RPMI8226 (cell line): ENCODE data around the gene SLC6A11.

Source experiments
- DNase-seq: peaks from one replicate; pipeline ENCODE4 v3.0.0-alpha.2; 2015

SLC6A11 gene

DNA sequence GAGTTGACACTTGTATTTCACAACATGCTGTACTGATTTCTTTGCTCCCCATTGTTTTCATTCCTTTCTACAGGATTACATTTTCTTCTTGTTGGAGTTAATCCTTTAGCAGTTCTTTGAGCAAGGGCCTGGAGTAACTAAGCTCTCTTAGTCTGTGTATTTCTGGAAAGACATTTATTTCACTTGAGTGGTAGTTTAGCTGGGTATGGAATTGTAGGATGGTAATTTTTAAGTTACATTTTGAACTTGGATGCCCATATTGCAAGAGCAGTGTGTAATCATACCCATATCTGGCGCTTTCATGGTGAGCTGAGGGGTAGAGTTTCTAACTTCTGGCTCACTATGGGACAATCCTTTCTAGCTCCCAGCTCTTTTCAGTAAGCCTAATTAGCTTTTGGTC is 74.6 kb downstream of the SLC6A11 start:
- no peak for DNase-seq

DNA sequence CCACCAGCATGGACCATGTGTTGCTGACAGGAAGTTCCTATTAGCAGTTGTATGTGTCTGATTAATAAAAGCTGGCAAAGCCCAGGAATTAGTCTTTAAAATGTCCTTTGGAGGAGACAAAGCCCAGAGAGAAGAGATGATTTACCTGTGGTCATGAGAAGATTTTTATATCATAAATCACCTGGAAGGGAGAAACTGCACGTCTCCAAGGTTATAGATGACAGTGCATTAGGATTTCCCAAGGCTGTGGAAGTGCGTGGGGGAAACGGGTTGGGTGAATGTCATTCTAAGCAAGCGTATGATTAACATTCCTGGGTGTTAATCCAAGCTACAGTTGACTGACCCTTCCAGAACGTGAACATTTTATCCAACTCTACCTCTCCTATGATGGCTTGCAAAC is 76.6 kb downstream of the SLC6A11 start:
- no peak for DNase-seq

- DNase-seq: no peak
These were observed 85.4 kb downstream of the SLC6A11 start for GRCh38 chr3:10901296-10901945.

- no peak for DNase-seq
These were observed 91.2 kb downstream of the SLC6A11 start for GRCh38 chr3:10907262-10907661.

- DNase-seq: no peak
These were observed 94.3 kb downstream of the SLC6A11 start for GRCh38 chr3:10910367-10910766.

DNA sequence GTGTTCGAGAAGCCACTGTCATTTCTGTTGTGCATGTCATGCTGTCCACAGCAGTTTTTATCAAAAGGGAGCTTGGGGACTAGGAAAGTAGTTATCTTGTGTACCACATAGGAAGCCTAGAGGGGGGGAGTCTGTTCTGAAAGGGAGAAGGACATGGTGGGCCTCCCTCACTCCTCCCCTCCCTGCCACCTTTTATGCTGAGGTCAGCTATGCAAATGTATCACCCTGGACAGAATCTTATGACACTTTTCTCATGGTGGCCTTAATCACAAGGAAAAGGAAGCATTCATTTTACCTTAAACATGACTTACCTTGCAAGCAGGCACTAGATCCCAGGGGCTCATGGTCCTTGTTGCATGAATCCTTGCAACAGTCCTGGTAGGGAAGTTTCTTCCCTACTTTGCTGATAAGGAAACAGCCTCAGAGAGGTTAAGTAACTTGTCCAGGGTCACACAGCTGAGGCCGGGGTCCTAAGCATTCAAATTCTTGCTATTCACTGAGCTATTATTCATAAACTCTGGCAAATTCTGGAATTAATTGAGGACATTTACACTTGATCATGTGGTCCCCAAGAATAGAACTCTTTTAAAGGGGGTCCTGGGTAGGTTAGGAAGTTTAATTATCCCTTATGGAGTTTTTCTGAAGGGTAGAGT is 95.4 kb downstream of the SLC6A11 start:
- no peak for DNase-seq

DNA sequence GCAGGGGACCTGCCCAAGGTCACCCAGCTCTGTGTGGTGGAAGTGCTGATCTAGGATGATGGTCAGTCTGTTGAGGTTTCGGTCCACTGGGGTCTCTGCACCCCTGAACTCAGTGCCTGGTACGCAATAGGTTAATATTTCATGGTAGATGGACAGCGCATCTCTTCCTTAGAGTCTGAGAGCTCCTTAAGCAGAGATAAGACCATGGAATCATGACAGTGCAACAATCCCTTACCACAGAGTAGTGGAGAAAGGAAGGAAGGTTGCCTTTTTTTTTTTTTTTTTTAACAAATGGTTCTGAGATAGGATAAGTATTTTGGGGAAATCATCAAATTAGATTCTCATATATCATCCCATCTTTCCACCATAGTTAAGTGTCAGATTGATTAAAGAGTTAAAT is 96.8 kb downstream of the SLC6A11 start:
- no peak for DNase-seq

DNA sequence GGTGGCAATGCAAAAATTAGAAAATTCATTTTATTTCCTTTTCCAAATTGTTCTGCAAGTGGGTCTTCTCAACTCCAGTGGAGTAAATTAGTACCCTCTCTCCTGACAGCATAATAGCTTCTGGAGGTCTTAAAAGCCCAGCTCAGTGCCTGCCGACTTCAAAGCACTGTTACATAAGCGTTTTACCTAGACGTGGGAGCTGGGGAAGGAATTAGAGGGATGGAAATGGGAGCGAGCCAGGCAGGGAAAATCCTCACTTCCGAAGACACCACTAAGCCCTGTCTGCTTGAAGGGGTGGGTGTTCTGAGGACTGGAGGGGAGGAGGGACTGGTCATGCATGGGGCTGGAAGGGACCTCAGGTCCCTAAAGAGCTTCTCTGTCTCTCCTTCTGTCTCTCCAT is 99.3 kb downstream of the SLC6A11 start:
- no peak for DNase-seq

DNA sequence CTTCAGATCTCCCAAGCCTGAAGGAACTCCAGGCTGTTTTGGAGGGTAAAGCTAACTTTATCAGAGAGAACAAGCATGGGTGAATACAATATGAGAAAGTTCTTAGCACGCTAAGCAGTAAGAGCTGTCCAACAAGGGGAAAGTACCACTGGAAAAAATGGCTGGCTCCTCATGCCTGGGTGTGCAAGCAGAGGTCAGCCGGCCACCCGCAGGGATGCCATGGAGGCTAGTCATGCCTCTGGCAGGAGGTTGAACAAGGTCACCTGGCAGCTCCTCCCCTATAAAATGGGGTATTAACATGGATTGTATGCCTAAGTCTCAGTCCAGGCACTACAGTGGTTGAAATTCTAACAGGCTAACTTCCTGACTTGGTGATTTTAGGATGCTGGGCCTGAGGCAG is 101.1 kb downstream of the SLC6A11 start:
- DNase-seq: no peak

DNA sequence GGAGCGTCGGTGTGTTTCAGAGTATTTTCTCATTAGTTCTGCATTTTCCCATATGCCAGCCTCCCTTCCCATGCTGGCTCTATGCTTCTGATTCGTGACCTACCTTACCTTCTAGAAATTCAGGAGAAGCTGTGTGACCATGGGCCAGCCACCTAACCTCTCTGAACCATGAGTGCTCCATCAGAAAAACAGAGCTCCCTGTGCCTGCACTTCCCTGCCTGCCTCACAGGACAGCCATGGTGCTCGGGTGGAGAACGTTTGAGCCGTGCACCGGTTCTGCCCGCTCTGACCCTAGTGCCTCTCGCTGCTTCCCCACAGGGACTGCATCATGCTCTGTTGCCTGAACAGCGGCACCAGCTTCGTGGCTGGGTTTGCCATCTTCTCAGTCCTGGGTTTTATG is 102.0 kb downstream of the SLC6A11 start:
- DNase-seq: no peak

DNA sequence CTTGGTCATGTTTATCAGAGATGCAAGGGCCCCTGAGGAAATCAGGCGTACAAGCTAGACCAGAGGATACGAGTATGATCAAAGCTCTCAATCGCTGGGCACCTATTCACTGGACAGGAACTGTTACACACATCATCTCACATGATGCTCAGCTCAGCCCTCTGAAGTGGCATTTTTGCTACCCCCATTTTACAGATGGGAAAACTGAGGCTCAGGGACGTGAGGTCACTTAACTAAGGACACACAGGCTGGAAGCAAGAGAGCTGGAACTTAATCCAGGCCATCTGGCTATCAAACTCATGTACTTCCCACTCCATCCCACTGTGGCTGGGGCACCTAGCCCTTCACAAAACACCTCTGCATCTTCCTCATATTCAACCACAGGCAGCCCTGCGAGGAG is 103.6 kb downstream of the SLC6A11 start:
- no peak for DNase-seq

GRCh38 chr3:10925436-10926255 is 109.6 kb downstream of the SLC6A11 start:
- DNase-seq: no peak

DNA sequence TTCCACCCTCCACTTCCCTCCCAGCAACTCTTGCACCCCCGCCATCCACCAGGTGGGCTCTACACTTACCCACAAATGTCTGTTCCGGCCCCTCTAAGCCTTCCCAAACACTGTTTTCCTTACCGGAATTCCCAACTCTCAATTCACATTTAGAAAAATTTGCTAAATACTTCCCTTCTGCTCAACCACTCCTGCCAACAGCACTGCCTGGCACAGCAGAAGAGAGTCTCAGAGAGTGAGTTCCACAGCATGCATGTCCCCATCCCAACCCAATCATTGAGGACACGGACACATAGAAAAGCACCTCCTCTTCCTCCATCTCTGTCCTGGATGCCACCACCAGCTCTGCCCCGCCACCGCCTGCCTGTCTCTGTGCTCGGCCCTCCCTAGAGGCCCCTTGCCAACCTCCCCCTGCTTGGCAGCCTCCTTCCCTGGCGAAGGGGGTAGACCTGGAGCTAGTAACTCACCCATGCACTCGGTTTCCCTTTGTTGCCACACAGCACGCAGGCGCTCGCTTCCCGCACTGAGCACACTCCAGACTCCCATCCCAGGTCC is 110.3 kb downstream of the SLC6A11 start:
- DNase-seq: no peak

- DNase-seq: no peak
These were observed 110.9 kb downstream of the SLC6A11 start for GRCh38 chr3:10926811-10927521.

DNA sequence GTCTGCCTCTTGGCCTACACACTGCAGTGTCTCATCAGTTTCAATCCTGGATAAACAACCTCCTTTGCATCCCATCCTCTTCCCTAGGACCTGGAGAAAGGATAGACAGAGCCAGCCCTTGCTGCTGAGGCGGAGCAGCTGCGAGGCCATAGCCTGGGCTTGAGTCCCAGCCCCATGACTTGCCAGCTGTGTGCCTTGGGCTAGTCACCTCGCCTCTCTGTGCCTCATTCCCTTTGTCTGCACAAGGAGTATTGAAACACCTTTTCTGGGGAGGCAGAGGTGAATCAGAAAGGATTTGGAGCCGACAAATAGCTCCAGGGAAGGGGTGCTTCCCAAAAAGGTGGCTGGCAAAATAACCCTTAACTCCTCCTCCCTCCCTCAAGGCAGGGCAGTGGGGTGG is 111.5 kb downstream of the SLC6A11 start:
- no peak for DNase-seq

DNA sequence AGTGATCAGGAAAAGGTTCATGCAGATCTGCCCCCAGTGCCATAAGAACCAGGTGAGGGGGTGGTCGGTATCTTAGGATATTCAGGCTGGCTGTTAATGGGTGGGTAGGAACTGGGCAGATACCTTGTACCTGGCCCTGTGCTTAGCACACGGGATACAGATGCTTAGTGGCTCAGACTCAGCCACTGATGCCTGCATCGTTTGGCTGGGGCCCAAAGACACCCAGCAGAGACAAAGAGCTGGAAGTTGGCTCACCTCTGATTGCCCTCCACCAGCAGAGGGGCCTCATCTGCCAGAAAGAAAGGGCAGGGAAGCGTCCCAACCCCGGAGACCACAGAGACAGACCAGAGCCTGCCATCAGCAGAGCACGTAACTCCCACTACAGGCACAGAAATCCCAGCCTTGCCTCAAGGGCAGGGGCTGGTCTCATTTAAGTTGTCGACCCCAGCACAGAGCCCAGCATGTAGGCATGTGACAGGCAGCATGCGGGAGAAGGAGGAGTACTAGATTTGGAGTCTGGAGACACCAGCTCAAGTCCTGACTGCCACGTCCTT is 112.5 kb downstream of the SLC6A11 start:
- DNase-seq: no peak

- no peak for DNase-seq
These were observed 113.0 kb downstream of the SLC6A11 start for GRCh38 chr3:10928961-10929471.

GRCh38 chr3:10929978-10930665 is 114.1 kb downstream of the SLC6A11 start:
- DNase-seq: no peak

GRCh38 chr3:10930666-10931040 is 114.6 kb downstream of the SLC6A11 start:
- no peak for DNase-seq

GRCh38 chr3:10932596-10932995 is 116.6 kb downstream of the SLC6A11 start:
- no peak for DNase-seq

DNA sequence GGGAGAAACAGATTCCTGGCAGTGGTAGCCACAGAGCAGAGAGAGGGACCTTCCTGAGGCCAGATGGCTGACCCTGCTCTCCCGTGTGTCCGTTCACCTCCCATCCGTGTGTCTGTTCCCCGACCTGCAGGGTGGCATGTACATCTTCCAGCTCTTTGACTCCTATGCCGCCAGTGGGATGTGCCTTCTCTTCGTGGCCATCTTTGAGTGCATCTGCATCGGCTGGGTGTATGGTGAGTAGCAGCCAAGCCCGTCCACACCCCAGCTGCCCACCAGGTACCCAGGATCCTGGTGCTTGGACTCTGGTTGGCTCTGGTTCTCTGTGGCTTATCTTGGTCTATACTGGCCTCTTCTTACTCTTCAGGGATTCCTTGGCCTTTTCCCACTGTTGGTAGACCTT is 117.0 kb downstream of the SLC6A11 start:
- DNase-seq: no peak

GRCh38 chr3:10933470-10933804 is 117.4 kb downstream of the SLC6A11 start:
- no peak for DNase-seq
